ENCODE data around the gene PRICKLE3. TPM values are rescaled to one million over a fixed set of nuclear protein-coding genes. Genes with fewer than 3 reads are reported as not detected.

PRICKLE3 gene
- total RNA-seq, 1 experiment from 2014 or later = 14.5 TPM

- POLR2A ChIA-PET = interaction anchor here (0.7 to 1.9 kb wide), 4 partner anchors 10 to 104 kb away, joined by 3 to 27 read pairs (median 4); partner anchors contain the start of gene PRAF2
- Mint-ChIP-seq H3K27me3 (ENCODE audit: insufficient read depth, unreplicated experiment) (no peaks in the 10 kb centered on the region), H3K9me3 (ENCODE audit: unreplicated experiment) (peaks cover 21% of the 10 kb centered on the region), H3K4me3 (ENCODE audit: unreplicated experiment) (no peak overlapping the region), H3K4me1 (ENCODE audit: insufficient read depth, unreplicated experiment) (peaks cover 21% of the 10 kb centered on the region), H3K27ac (ENCODE audit: low read depth, unreplicated experiment) (peak overlapping the region; percentile 47), H3K36me3 (ENCODE audit: insufficient read depth, unreplicated experiment) (peaks cover 68% of the 10 kb centered on the region)
- TF ChIP-seq, protein P1, sequence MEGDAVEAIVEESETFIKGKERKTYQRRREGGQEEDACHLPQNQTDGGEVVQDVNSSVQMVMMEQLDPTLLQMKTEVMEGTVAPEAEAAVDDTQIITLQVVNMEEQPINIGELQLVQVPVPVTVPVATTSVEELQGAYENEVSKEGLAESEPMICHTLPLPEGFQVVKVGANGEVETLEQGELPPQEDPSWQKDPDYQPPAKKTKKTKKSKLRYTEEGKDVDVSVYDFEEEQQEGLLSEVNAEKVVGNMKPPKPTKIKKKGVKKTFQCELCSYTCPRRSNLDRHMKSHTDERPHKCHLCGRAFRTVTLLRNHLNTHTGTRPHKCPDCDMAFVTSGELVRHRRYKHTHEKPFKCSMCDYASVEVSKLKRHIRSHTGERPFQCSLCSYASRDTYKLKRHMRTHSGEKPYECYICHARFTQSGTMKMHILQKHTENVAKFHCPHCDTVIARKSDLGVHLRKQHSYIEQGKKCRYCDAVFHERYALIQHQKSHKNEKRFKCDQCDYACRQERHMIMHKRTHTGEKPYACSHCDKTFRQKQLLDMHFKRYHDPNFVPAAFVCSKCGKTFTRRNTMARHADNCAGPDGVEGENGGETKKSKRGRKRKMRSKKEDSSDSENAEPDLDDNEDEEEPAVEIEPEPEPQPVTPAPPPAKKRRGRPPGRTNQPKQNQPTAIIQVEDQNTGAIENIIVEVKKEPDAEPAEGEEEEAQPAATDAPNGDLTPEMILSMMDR (IDR thresholded peaks at IDR 0.05; ENCODE audit: unreplicated experiment) = no peak
- CTCF ChIA-PET = no interaction called here
- intact Hi-C loops (cut with micrococcal nuclease) = no loop called here
- no peak for DNase-seq (ENCODE audit: unreplicated experiment)
- no TSS peak for BruUV-seq (replicated peaks)
These were observed 8.2 kb downstream of the PRICKLE3 start for GRCh38 chrX:49177873-49178480.

GRCh38 chrX:49177338-49177833, 8.8 kb downstream of the PRICKLE3 start:
- no peak overlapping the region for H3K4me3 Mint-ChIP-seq (ENCODE audit: unreplicated experiment)
- ChIA-PET CTCF (interaction anchor here (1.2 kb wide), 1 partner anchor 9 kb away, joined by 3 read pairs; no protein-coding TSS in a partner anchor), POLR2A (interaction anchor here (0.7 to 1.9 kb wide), 4 partner anchors 10 to 104 kb away, joined by 3 to 27 read pairs (median 4); partner anchors contain the start of gene PRAF2)
- H3K9me3 Mint-ChIP-seq (ENCODE audit: unreplicated experiment) = peaks cover 21% of the 10 kb centered on the region
- TF ChIP-seq, protein P1 (IDR thresholded peaks at IDR 0.05; ENCODE audit: unreplicated experiment) = no peak
- peaks cover 21% of the 10 kb centered on the region for H3K4me1 Mint-ChIP-seq (ENCODE audit: insufficient read depth, unreplicated experiment)
- peaks cover 73% of the 10 kb centered on the region for H3K36me3 Mint-ChIP-seq (ENCODE audit: insufficient read depth, unreplicated experiment)
- BruUV-seq (replicated peaks) = no TSS peak
- peak overlapping the region; percentile 47 for H3K27ac Mint-ChIP-seq (ENCODE audit: low read depth, unreplicated experiment)
- H3K27me3 Mint-ChIP-seq (ENCODE audit: insufficient read depth, unreplicated experiment) = no peaks in the 10 kb centered on the region
- peak; percentile 54 for DNase-seq (ENCODE audit: unreplicated experiment)
- intact Hi-C loops (cut with micrococcal nuclease) = no loop called here

DNA sequence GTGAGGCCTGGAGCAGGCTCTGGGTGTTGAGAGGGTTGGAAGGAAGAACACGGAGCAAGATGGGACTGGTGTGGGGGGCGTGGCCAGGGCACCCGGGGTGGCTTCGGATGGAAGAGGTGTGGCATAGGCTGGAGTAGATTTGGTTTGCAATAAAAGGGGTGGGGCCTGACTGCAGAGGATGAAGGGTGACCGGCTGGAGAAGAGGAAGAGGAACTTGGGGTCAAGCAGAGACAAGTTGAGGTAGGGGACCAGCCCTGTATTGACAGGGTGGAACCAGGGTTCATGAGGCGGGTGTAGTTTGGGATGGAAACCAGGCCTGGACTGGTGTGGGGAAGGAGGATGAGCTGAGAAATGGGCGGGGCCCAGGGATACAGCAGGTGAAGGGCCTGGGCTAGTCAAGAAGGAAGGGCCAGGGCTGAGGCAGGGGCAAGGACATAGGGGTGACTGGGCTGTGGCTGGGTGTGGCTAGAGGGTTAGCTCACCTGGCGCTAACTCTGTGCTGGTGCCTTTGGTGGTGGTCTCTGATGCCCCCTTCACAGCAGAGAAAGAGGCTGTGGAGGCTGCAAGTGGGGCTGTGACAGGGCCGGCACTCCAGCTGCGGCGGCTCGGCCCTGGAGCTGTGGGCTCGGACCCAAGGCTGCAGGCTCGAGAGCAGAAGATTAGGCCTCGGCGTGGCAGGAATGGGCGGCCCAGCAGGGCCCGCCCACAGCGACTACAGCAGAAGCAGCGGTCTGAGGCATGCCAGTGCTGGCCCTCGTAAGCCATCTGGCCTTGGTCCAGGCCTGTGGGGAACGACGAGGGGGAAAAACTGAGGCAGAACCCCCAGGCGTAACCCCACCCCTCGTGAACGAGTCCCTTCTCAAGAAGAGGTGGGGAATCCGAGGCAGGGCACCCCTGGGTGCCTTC, 9.5 kb downstream of the PRICKLE3 start:
- peak overlapping the region; percentile 47 for H3K27ac Mint-ChIP-seq (ENCODE audit: low read depth, unreplicated experiment)
- peak overlapping the region; percentile 51 for H3K4me3 Mint-ChIP-seq (ENCODE audit: unreplicated experiment)
- H3K9me3 Mint-ChIP-seq (ENCODE audit: unreplicated experiment) = peaks cover 21% of the 10 kb centered on the region
- peaks cover 72% of the 10 kb centered on the region for H3K36me3 Mint-ChIP-seq (ENCODE audit: insufficient read depth, unreplicated experiment)
- ChIA-PET CTCF (interaction anchor here (0.7 to 1.2 kb wide), 2 partner anchors 9 to 1346 kb away, joined by 3 read pairs; no protein-coding TSS in a partner anchor), POLR2A (interaction anchor here (1.5 to 1.9 kb wide), 3 partner anchors 9 to 21 kb away, joined by 4 to 27 read pairs (median 5); no protein-coding TSS in a partner anchor)
- BruUV-seq (replicated peaks) = no TSS peak
- intact Hi-C loops (cut with micrococcal nuclease) = no loop called here
- peaks cover 21% of the 10 kb centered on the region for H3K4me1 Mint-ChIP-seq (ENCODE audit: insufficient read depth, unreplicated experiment)
- TF ChIP-seq, protein P1 (IDR thresholded peaks at IDR 0.05; ENCODE audit: unreplicated experiment) = no peak
- no peaks in the 10 kb centered on the region for H3K27me3 Mint-ChIP-seq (ENCODE audit: insufficient read depth, unreplicated experiment)
- DNase-seq (ENCODE audit: unreplicated experiment) = peak; percentile 71

All from MCF 10A (cell line).